Lower lobe of right lung (tissue), 2 donors: ENCODE data around the gene EXOC4. TPM values are rescaled to one million over a fixed set of nuclear protein-coding genes. Genes with fewer than 3 reads are reported as not detected.

Experiments
- ATAC-seq, 2 donors: fragments of 200-7000 bp; cut with Tn5 transposase; one replicate each; pipeline ENCODE4 v1.9.1; 2020 to 2022; ENCODE audit warnings: mild to moderate bottlenecking in 2 of 2, moderate library complexity in 2 of 2
- DNase-seq: peaks from one replicate; pipeline ENCODE4 v3.0.0-alpha.2; 2020
- H3K27ac ChIP-seq: fragments of 200-600 bp; one replicate; pipeline ENCODE4 v1.8.0; 2022
- H3K27me3 ChIP-seq: fragments of 200-600 bp; one replicate; pipeline ENCODE4 v1.8.0; 2022; ENCODE audit warnings: low read depth
- H3K36me3 ChIP-seq: fragments of 200-600 bp; one replicate; pipeline ENCODE4 v1.8.0; 2022; ENCODE audit warnings: mild to moderate bottlenecking
- H3K4me1 ChIP-seq: fragments of 200-600 bp; one replicate; pipeline ENCODE4 v1.8.0; 2022
- H3K4me3 ChIP-seq: fragments of 200-600 bp; one replicate; pipeline ENCODE4 v1.8.0; 2022; ENCODE audit warnings: mild to moderate bottlenecking
- H3K9me3 ChIP-seq: fragments of 200-600 bp; one replicate; pipeline ENCODE4 v1.8.0; 2022
- CTCF ChIP-seq: fragments of 200-600 bp; IDR thresholded peaks from one replicate; pipeline ENCODE4 v1.8.0; 2022; ENCODE audit warnings: antibody characterized with exemption, mild to moderate bottlenecking
- intact Hi-C: fragments of 100-400 bp; cut with DNase I; formaldehyde crosslinking; loops from one replicate; pipeline ENCODE4 v1.11.0; 2022
- total RNA-seq: library from RNA; stranded (reverse); fragmentation: NEBNext Ultra II Directional; extraction: Animal tissue kit (Norgen Biotek cat#: 25700); gene quantifications from one replicate; pipeline ENCODE4 v1.2.1, GENCODE V29; 2021
- donor health status: DM: no; HTN: yes; CAD: no; lungs with severe emphysema.

EXOC4 gene
- total RNA-seq, 1 donor from 2014 or later: 80.2 TPM

- no peak for ATAC-seq
- no peaks in the 10 kb centered on the region for H3K4me1 ChIP-seq
- intact Hi-C loops: no loop called here
These were observed 170.7 kb downstream of the EXOC4 start for GRCh38 chr7:133423618-133424017.

GRCh38 chr7:133428326-133428725, 175.4 kb downstream of the EXOC4 start:
- no peak for TF ChIP-seq CTCF
- no peaks in the 10 kb centered on the region for H3K36me3 ChIP-seq
- no peaks in the 10 kb centered on the region for H3K9me3 ChIP-seq
- H3K27ac ChIP-seq: no peak overlapping the region
- H3K27me3 ChIP-seq: no peaks in the 10 kb centered on the region
- DNase-seq: no peak
- H3K4me1 ChIP-seq: no peaks in the 10 kb centered on the region
- ATAC-seq: no peak
- no peak overlapping the region for H3K4me3 ChIP-seq
- intact Hi-C loops: no loop called here

More at GRCh38 chr7:133423618-133424017, 170.7 kb downstream of the EXOC4 start:
- no peaks in the 10 kb centered on the region for H3K36me3 ChIP-seq
- no peak overlapping the region for H3K27ac ChIP-seq
- DNase-seq: no peak
- H3K27me3 ChIP-seq: no peaks in the 10 kb centered on the region
- H3K4me3 ChIP-seq: no peak overlapping the region
- H3K9me3 ChIP-seq: no peaks in the 10 kb centered on the region
- no peak for TF ChIP-seq CTCF

- intact Hi-C loops: no loop called here
- DNase-seq: no peak
- TF ChIP-seq CTCF: no peak
These were observed 176.0 kb downstream of the EXOC4 start for GRCh38 chr7:133428876-133429275.

GRCh38 chr7:133429371-133429770, 176.5 kb downstream of the EXOC4 start:
- Histone ChIP-seq H3K4me1 (peaks cover 8% of the 10 kb centered on the region), H3K4me3 (no peak overlapping the region), H3K27ac (no peak overlapping the region), H3K27me3 (no peaks in the 10 kb centered on the region), H3K9me3 (no peaks in the 10 kb centered on the region), H3K36me3 (no peaks in the 10 kb centered on the region)
- ATAC-seq: no peak
- no peak for DNase-seq
- TF ChIP-seq CTCF: no peak
- intact Hi-C loops: no loop called here

More at GRCh38 chr7:133428876-133429275, 176.0 kb downstream of the EXOC4 start:
- ATAC-seq: no peak
- Histone ChIP-seq H3K9me3 (no peaks in the 10 kb centered on the region), H3K27me3 (no peaks in the 10 kb centered on the region), H3K4me3 (no peak overlapping the region), H3K4me1 (peaks cover 3% of the 10 kb centered on the region), H3K36me3 (no peaks in the 10 kb centered on the region), H3K27ac (no peak overlapping the region)

GRCh38 chr7:133431134-133431724, 178.4 kb downstream of the EXOC4 start:
- intact Hi-C loops: no loop called here
- Histone ChIP-seq H3K4me3 (no peak overlapping the region), H3K27me3 (no peaks in the 10 kb centered on the region), H3K9me3 (no peaks in the 10 kb centered on the region), H3K36me3 (no peaks in the 10 kb centered on the region), H3K27ac (no peak overlapping the region), H3K4me1 (peaks cover 10% of the 10 kb centered on the region)
- DNase-seq (no peak), ATAC-seq (no peak)
- TF ChIP-seq CTCF: no peak
